Endothelial cell of umbilical vein (primary cell): ENCODE measurements around the gene NTF3.

Experiments
- EZH2 ChIP-seq: IDR thresholded peaks from 2 replicates; pipeline ENCODE4 v1.6.1; 2012; ENCODE audit warnings: borderline replicate concordance, low read depth, mild to moderate bottlenecking, moderate library complexity, low read length, inconsistent platforms; ENCODE audit not compliant: severe bottlenecking
- POLR2A ChIP-seq: IDR thresholded peaks from 2 replicates; pipeline ENCODE4 v1.6.1; 2012; ENCODE audit warnings: low read depth, mild to moderate bottlenecking, control low read depth, low read length
- POLR2AphosphoS5 ChIP-seq: IDR thresholded peaks from 2 replicates; pipeline ENCODE4 v1.6.1; 2012; ENCODE audit warnings: low read depth, mild to moderate bottlenecking, control low read depth, low read length, moderate library complexity; ENCODE audit not compliant: insufficient read depth
- TF ChIP-seq, protein P1 (sequence below), 2 donors: IDR thresholded peaks; 1 replicate in 1 of 2; 2 replicates in 1 of 2; pipeline ENCODE4 v1.5.1; 2011; ENCODE audit warnings: low read length in 2 of 2, mild to moderate bottlenecking in 2 of 2, moderate library complexity in 2 of 2, control low read depth in 1 of 2, inconsistent platforms in 1 of 2, low read depth in 1 of 2; ENCODE audit not compliant: insufficient read depth in 1 of 2; ENCODE audit errors: extremely low read depth in 1 of 2
- TF ChIP-seq, protein P2 (sequence below): IDR thresholded peaks from 2 replicates; pipeline ENCODE4 v1.6.1; 2011; ENCODE audit not compliant: insufficient read depth, insufficient read length

DNA sequence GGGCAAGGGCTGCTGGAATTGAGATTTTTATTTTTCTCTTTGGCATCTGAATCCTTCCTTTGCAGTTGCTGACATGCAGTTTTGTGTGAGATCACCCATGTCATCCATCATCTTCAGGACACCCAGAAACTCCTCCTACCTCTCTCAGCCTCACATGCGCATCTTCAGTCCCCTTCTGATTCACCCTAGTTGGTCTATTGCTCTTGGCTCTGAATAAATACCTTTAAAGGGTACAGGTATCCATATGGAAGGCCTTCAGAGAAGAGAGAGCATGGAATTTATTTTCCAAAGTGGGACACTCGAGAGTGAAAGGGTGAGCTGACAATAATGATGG, 41.8 kb downstream of the NTF3 start:
- TF ChIP-seq, protein P1, sequence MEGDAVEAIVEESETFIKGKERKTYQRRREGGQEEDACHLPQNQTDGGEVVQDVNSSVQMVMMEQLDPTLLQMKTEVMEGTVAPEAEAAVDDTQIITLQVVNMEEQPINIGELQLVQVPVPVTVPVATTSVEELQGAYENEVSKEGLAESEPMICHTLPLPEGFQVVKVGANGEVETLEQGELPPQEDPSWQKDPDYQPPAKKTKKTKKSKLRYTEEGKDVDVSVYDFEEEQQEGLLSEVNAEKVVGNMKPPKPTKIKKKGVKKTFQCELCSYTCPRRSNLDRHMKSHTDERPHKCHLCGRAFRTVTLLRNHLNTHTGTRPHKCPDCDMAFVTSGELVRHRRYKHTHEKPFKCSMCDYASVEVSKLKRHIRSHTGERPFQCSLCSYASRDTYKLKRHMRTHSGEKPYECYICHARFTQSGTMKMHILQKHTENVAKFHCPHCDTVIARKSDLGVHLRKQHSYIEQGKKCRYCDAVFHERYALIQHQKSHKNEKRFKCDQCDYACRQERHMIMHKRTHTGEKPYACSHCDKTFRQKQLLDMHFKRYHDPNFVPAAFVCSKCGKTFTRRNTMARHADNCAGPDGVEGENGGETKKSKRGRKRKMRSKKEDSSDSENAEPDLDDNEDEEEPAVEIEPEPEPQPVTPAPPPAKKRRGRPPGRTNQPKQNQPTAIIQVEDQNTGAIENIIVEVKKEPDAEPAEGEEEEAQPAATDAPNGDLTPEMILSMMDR (IDR thresholded peaks at IDR 0.05; ENCODE audit: extremely low read depth in 1 of 2, insufficient read depth in 1 of 2, low read depth in 1 of 2, low read length in 2 of 2): no peak
- TF ChIP-seq POLR2AphosphoS5 (no peak), EZH2 (no peak), POLR2A (no peak)
- TF ChIP-seq, protein P2, sequence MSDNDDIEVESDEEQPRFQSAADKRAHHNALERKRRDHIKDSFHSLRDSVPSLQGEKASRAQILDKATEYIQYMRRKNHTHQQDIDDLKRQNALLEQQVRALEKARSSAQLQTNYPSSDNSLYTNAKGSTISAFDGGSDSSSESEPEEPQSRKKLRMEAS: no peak
